Breast epithelium (tissue), 4 donors: ENCODE measurements around the gene PSMG4. TPM values are rescaled to one million over a fixed set of nuclear protein-coding genes. Genes with fewer than 3 reads are reported as not detected.
"Not testable (repeated sequence)": the region's sequence is repeated elsewhere in the genome, so short reads cannot be mapped to it uniquely, and the experiment has no call there.

ENCODE experiments used
- DNase-seq, 2 donors: peaks; one replicate each; pipeline ENCODE4 v3.0.0-alpha.2; 2019; ENCODE audit warnings: low spot score in 2 of 2
- H3K27ac ChIP-seq, 2 donors: fragments of 200-600 bp; sonication (generic) in 1 of 2; one replicate each; pipeline ENCODE4 v1.5.1; 2016 to 2019; ENCODE audit warnings: mild to moderate bottlenecking in 1 of 2
- H3K27me3 ChIP-seq, 2 donors: fragments of 200-600 bp; sonication (generic) in 1 of 2; one replicate each; pipeline versions ENCODE4 v1.5.1 to v1.6.0; 2017 to 2019; ENCODE audit warnings: control low read depth in 1 of 2, mild to moderate bottlenecking in 1 of 2
- H3K36me3 ChIP-seq: fragments of 200-600 bp; one replicate; pipeline ENCODE4 v1.5.1; 2019
- H3K4me1 ChIP-seq, 2 donors: fragments of 200-600 bp; sonication (generic); one replicate each; pipeline ENCODE4 v1.5.1; 2016 to 2019; ENCODE audit warnings: control low read depth in 1 of 2
- H3K4me3 ChIP-seq, 3 donors: fragments of 200-600 bp; sonication (generic); 1 replicate in 2 of 3; 2 replicates in 1 of 3; pipeline ENCODE4 v1.5.1; 2016 to 2019; ENCODE audit warnings: mild to moderate bottlenecking in 3 of 3, moderate library complexity in 2 of 3
- H3K9me3 ChIP-seq, 2 donors: fragments of 200-600 bp; sonication (generic) in 1 of 2; one replicate each; pipeline ENCODE4 v1.5.1; 2016 to 2019; ENCODE audit warnings: control low read depth in 1 of 2
- CTCF ChIP-seq, 3 donors: fragments of 450-650 bp; IDR thresholded peaks; one replicate each; pipeline ENCODE4 v1.5.1; 2016 to 2017; ENCODE audit warnings: antibody characterized with exemption in 3 of 3, mild to moderate bottlenecking in 3 of 3, moderate library complexity in 3 of 3
- POLR2A ChIP-seq: fragments of 450-650 bp; IDR thresholded peaks from one replicate; pipeline ENCODE4 v1.6.1; 2016; ENCODE audit warnings: antibody characterized with exemption, mild to moderate bottlenecking, moderate library complexity
- POLR2AphosphoS5 ChIP-seq, 3 donors: sonication (generic); formaldehyde crosslinking; IDR thresholded peaks; one replicate each; pipeline ENCODE4 v1.6.1; 2017; ENCODE audit warnings: antibody characterized with exemption in 3 of 3
- intact Hi-C: fragments of 100-400 bp; cut with DNase I; formaldehyde crosslinking; loops from one replicate; pipeline ENCODE4 v1.15.1; 2023; ENCODE audit warnings: low total_unique reads
- total RNA-seq, 3 donors: library from RNA; depleted of rRNA; stranded (reverse); fragments of >200 nt; gene quantifications; one replicate each; pipeline ENCODE4 v1.1.0, GENCODE V29; 2016

The PSMG4 gene
- total RNA-seq, 3 donors from 2014 or later, result 24.3 to 26.9 (median 24.6) TPM

DNA sequence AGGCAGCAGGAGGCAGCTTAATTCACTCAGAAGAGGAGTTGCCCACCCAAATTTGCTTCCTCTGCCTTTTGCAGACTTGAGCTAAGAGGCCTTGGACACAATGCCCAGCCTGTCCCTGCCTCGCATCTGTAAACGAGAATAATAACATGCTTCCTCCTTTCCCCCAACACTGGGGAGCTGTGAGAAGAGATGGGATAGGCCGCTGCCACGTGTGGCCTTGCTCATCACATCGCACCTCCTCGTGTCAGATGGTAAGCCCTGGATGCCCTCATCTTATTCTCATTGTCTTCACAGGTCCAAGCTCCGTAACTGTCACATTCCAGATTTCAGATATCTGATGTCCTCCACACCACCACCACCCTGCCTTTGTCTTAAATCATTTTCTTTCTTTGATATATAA lies 18.2 kb upstream of the PSMG4 start:
- TF ChIP-seq CTCF (IDR thresholded peaks at IDR 0.05) (no peak), POLR2AphosphoS5 (IDR thresholded peaks at IDR 0.05) (no peak), POLR2A (no peak)
- H3K4me3 ChIP-seq, result no peak overlapping the region
- no peaks in the 10 kb centered on the region for H3K9me3 ChIP-seq
- DNase-seq, result no peak
- no peaks in the 10 kb centered on the region for H3K27me3 ChIP-seq
- H3K27ac ChIP-seq, result no peak overlapping the region
- H3K4me1 ChIP-seq, result no peaks in the 10 kb centered on the region
- intact Hi-C loops, result loop anchor here (10.0 kb wide), 1 partner anchor 246 kb away; the partner anchor contains the start of gene NQO2
- H3K36me3 ChIP-seq, result no peaks in the 10 kb centered on the region

DNA sequence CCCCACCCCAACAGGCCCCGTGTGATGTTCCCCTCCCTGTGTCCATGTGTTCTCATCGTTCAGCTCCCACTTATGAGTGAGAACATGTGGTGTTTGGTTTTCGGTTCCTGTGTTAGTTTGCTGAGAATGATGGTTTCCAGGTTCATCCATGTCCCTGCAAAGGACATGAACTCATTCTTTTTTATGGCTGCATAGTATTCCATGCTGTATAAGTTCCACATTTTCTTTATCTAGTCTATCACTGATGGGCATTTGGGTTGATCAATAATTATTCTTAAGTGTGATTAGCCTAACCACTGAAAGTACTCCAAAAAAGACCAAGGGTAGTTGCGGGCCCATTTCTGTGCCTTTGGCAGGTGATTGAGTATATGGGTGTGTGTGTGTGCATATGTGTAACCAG lies 17.0 kb upstream of the PSMG4 start:
- H3K27ac ChIP-seq, result not testable (repeated sequence)

GRCh38 chr6:3242768-3243167 lies 16.0 kb upstream of the PSMG4 start:
- intact Hi-C loops, result loop anchor here (10.0 kb wide), 1 partner anchor 248 kb away; the partner anchor contains the start of gene NQO2

More for the DNA sequence above, 17.0 kb upstream of the PSMG4 start:
- intact Hi-C loops, result loop anchor here (10.0 kb wide), 1 partner anchor 247 kb away; the partner anchor contains the start of gene NQO2
- DNase-seq, H3K4me1 ChIP-seq, H3K9me3 ChIP-seq, H3K4me3 ChIP-seq, H3K36me3 ChIP-seq, H3K27me3 ChIP-seq: not testable (repeated sequence)

DNA sequence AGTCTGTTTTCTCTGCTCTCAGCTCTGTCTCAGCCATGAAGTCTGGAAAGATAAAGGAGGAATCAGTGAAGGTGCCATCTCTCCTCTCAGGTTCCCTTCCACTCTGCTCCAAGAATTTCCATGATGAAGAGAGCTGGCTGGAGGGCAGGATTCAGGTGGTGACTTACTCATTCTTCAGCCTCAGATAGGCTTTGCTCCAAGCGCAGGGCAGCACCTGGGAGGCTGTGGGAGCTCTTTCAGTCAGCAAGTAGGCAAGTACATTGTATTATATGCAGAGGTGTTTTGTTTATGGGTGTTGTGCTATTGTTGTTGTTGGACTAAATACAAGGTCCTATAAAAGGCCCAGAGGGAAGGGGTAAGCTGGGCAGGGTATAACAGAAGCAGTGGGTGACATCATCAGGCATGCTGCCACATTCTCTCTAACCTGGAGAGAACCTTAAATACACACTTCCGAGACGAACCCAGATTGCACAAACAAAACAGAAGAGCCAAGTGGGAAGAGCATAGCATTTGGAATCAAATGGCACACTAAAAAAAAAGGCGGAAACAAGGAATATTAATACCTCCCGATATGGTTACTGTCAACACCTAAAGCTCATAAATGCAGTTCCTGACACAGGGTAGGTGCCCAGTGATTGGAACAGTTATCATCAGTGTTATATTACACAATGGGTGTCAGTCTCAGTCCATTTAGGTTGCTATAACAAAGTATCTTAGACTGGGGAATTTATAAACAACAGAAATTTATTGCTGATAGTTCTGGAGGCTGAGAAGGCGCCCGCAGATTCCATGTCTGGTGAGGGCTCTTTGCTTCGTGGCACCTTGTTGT lies 14.5 kb upstream of the PSMG4 start:
- Histone ChIP-seq H3K4me3 (no peak overlapping the region), H3K36me3 (no peaks in the 10 kb centered on the region), H3K4me1 (no peaks in the 10 kb centered on the region), H3K27ac (no peak overlapping the region), H3K9me3 (no peaks in the 10 kb centered on the region), H3K27me3 (no peaks in the 10 kb centered on the region)
- DNase-seq, result no peak
- intact Hi-C loops, result loop anchor here (10.0 kb wide), 1 partner anchor 249 kb away; the partner anchor contains the start of gene NQO2
- no peak for TF ChIP-seq POLR2A
- TF ChIP-seq POLR2AphosphoS5 (IDR thresholded peaks at IDR 0.05), result no peak
- no peak for TF ChIP-seq CTCF (IDR thresholded peaks at IDR 0.05)

More at GRCh38 chr6:3242768-3243167, 16.0 kb upstream of the PSMG4 start:
- no peaks in the 10 kb centered on the region for H3K9me3 ChIP-seq
- no peaks in the 10 kb centered on the region for H3K4me1 ChIP-seq
- H3K36me3 ChIP-seq, result no peaks in the 10 kb centered on the region
- no peak for DNase-seq
- H3K27me3 ChIP-seq, result no peaks in the 10 kb centered on the region
- H3K27ac ChIP-seq, result peak overlapping the region; percentile 14 to 29
- no peak for TF ChIP-seq POLR2A
- TF ChIP-seq POLR2AphosphoS5 (IDR thresholded peaks at IDR 0.05), result no peak
- TF ChIP-seq CTCF (IDR thresholded peaks at IDR 0.05), result no peak
- H3K4me3 ChIP-seq, result no peak overlapping the region

GRCh38 chr6:3244832-3245161 lies 13.9 kb upstream of the PSMG4 start:
- not testable (repeated sequence) for H3K36me3 ChIP-seq, DNase-seq, H3K27me3 ChIP-seq, H3K9me3 ChIP-seq, H3K4me1 ChIP-seq, H3K4me3 ChIP-seq
- H3K27ac ChIP-seq, result peak overlapping the region in 1 of 2 donors; percentile 5
- intact Hi-C loops, result loop anchor here (10.0 kb wide), 1 partner anchor 250 kb away; the partner anchor contains the start of gene NQO2

DNA sequence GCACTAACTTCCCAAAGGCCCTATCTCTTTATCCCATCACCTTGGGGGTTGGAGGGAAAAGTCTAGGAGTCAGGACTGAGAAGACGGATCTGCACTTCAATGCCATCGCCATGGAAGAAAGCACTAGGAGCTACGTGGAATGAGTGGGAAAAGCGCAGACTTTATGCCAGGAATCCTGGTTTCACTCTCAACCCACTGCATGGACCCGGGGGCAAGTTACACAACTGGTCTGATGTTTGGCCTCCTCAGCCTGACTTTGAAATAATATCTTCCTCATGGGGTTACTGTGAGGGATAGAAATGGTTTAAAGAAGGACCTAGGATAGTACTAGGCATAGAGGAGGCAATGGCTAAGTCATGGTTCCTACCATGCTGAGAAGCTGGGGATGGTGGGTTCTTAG lies 13.5 kb upstream of the PSMG4 start:
- intact Hi-C loops, result loop anchor here (10.0 kb wide), 1 partner anchor 250 kb away; the partner anchor contains the start of gene NQO2
- Histone ChIP-seq H3K9me3 (no peaks in the 10 kb centered on the region), H3K4me1 (no peaks in the 10 kb centered on the region), H3K36me3 (no peaks in the 10 kb centered on the region), H3K27me3 (no peaks in the 10 kb centered on the region), H3K27ac (peak overlapping the region in 1 of 2 donors; percentile 5), H3K4me3 (no peak overlapping the region)
- no peak for TF ChIP-seq POLR2A
- TF ChIP-seq CTCF (IDR thresholded peaks at IDR 0.05), result no peak
- no peak for TF ChIP-seq POLR2AphosphoS5 (IDR thresholded peaks at IDR 0.05)
- DNase-seq, result no peak
